ENCODE data around the gene SCAP.

SCAP gene

GRCh38 chr3:47429476-47430270 is 46.1 kb downstream of the SCAP start:
- DNase-seq, result no peak

GRCh38 chr3:47428662-47429061 is 47.1 kb downstream of the SCAP start:
- DNase-seq, result no peak

DNA sequence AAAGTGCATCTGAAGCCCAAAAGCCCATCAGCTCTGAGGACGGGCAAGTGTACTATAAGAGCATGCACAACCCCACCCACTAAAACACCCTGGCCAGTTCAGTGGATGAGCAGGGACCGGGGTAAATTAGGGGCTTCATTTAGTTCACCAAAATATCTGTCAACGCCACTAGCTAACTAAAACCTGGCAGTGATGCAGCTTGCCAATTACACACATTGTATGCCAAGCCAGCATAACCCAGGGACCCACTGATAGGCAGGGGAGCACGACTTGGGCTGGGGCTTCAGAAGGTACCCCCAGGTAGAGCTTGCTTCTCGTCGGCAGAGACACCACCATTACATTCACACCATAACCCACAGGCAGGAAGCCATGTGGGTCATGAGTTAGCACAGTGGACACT is 47.9 kb downstream of the SCAP start:
- DNase-seq, result no peak

DNA sequence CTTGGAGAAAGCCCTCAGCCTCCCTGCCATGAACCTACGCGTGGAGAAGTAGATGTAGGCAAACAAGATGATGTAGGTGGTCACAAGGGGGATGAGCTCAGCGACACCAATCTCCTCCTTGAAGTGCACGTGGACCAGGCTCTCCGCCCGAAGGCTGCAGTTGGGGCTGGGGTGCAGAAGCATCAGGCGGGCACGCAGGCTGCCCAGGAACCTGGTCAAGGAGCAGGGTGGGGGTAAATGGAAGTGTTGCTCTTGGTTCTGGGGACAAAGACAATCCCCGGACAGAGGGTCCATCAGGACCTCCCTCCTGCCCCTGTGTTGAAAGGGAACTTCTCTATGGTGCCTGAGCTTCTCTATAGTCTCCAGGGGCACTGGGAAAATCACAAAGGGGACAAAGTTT is 49.8 kb downstream of the SCAP start:
- no peak for DNase-seq

DNA sequence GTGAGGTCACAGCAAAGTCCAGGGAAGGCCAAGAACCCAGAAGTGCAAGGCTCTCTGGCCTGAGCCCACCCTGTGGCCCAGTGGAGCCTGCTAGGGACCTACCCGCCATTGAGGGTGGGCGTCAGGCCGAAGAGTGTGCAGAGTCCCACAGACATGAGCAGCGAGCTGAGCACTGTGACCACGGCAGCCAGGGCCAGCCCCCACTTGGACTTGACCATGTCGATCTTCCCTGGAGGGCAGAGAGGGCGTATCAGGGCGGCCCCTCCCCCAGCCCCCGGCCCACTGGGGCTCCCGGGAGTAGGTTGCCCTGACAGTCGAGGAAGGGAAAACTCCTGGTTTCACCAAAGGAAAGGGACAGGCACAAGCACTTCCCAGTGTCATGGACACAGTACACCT is 50.4 kb downstream of the SCAP start:
- no peak for DNase-seq

- DNase-seq, result no peak
These were observed 51.0 kb downstream of the SCAP start for GRCh38 chr3:47424434-47425382.

DNA sequence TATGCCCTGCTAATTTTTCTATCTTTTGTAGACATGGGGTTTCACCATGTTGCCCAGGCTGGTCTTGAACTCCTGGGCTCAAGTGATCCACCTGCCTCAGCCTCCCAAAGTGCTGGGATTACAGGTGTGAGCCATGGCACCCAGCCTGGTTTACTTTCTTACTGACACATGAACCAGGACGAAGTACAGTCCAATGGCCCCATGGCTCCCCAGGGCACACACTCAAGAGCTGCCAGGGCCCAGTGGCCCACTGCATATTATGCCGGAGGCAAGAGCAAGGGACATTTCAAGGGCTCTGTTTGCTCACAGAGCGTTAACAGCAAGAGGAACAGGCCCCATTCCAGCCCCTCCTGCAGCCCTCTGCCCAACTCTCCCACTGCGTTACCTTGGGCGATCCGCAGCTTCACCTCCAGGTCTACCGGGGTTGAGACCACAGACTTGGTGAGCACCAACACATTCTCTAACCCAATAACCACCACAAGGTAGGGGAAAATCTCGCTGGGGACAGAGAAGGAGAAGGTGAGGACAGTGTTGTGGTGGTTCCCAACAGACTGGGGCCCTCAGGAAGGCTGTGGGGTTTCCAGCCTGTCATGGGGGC is 52.1 kb downstream of the SCAP start:
- no peak for DNase-seq

DNA sequence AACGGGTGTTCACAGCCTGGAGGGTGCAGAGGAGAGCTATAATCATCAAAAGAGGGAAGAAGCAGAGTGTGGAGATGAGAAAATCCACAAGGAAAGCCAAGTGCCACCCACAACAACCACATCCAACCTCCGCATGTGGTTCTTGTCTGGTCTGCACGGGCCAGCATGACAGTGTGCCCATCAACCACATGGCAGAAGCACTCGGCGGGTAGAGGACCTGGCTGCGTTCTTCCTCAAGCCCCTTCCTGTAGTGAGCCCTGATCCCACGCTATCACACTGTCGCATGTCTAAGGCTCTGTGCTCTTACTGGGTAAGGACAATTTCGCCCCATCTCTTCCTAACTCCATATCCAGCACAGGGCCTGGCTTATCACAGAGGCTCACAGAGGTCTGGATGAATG is 53.0 kb downstream of the SCAP start:
- no peak for DNase-seq

GRCh38 chr3:47421741-47422649 is 53.7 kb downstream of the SCAP start:
- peak; percentile 90 for DNase-seq

- peak; percentile 68 for DNase-seq
These were observed 54.9 kb downstream of the SCAP start for GRCh38 chr3:47420511-47421484.

DNA sequence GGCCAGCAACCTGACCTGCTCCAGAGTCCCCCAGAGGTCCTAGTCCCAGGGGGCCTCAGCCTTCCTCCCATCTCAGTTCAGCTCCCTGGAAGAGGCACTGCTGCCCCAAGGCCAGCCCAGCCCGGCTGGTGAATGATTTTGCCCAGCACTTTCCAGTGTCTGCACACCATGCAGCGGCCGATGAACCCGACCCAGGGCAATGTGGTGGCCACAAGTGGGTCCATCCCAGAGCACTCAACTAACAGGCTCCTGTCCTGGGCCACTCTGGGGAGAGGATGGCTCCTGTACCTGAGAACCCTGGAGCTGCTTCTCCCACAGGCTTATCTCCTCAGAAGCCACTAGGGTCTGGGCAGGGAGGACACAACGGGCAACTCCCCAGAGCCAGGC is 55.7 kb downstream of the SCAP start:
- no peak for DNase-seq

DNA sequence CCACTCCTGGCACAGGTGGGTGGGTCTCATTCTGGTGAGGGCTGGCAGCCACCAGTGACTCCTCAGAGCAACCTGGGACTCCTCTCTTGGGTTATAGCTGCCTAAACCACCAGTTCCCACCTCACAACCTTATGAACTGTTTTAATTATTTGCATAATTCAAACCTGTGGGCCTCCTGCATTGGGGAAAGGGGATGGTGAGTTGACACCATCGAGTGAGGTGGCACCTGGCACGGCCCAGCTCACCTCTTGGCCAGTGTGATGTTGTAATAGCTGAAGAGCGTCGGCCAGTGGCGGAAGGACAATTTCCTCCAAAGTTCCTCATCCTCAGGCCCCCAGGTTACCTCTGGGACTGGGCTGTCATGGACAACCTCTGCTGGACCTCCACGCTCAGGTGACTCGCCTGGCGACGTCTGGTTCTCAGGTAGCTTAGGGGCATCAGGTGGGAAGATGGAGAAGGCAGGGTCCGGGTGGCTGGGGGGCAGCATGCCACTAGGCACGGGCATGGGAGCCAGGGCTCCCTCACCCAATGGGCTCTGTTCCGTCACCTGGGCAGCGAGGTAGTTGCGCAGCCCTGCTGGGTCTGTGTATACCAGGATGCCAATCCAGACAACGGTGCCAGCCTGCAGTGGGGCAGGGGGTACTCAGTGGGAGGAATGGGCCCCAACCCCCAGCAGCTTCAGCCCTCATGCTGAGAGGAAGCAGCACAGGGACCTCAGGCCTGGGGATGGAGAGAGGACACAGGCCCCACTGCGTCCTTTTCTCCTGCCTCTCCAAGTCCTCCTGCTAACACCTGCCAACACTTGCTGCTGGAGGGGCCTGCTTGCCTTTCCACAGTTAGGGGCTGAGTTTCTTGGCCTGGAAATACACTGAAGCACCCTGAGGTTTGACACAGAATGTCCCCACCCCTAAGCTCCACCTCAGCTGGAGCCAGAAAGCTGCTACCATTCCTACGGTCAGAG is 56.4 kb downstream of the SCAP start:
- no peak for DNase-seq

DNA sequence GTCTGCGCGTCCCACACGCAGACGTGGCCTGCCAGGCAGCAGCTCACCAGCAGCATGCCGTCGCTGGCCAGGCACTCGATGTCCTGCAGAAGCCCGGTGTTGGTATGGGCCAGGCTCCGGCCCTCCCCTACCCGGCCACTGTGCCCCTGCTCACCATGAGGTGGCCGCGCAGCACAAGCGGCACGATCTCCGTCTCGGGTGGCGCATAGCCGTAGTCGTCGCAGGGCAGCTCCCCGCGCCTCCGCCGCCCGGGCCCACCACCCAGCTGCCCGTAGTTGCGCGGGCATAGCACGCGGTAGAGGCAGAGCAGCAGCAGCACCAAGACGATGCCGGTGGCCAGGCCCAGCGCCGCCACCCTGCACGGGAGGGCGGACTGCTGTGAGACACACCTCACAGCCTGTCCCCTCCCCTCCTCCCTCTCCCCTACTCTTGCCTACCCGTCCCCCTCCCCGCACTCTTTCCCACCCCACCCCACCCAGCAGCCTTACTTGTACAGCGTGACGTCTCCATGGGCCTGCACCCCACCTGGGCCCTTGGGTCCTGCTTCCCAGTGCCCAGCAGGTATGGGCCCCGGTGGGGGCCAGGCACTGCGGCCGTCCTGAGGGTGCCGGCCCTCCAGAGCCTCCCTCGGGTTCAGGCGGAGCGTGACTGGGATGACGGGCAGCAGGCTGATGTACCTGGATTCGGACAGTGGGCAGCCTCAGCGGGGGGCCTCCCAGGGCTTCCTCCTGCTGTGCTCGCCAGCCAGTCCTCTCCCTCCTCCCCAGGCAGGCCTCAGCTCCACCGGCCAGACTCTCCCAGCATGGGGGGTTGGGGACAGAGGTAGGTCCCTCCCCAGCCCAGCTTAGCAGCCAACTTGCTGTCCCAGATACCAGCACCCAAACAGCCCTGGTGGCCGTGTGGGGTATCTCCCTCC is 57.3 kb downstream of the SCAP start:
- DNase-seq, result no peak

DNA sequence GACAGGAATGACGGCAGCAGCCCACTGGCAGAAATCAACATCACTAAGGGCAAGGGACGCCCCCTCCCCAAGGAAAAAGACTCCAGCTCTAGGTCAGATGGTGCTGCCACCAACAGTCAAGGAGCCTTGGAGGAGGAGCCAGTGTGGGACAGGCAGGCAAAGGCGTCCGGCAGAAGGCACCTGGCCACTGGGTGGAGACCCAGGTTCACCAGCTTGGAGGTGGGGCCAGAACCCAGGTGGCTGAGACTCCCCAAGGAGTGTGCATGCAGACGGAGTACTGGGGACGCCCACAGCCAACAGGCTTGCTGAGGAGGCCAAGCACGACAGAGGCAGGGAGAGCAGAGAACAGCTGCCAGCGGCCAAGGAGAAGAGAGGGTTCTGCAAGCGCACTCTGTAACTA is 59.7 kb downstream of the SCAP start:
- no peak for DNase-seq

- no peak for DNase-seq
These were observed 60.8 kb downstream of the SCAP start for GRCh38 chr3:47414666-47415587.

DNA sequence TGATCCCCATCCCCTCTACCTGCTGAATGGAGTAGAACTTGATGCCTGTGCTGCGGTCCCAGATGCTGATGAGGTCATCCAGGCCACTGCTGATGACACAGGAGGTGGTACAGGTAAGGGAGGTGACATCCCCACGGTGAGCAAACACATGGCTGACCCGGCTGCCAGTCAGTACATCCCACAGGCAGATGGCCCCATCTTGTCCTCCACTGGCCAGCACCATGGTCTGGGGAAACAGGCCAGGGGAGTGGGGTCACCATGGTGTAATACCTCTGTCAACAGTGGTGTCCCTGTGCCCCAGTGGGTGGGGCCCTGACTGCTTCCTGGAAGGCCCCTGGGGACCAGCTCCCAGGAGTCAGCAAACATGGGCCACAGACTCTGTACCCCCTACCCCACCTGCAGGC is 61.6 kb downstream of the SCAP start:
- DNase-seq, result no peak

- no peak for DNase-seq
These were observed 62.0 kb downstream of the SCAP start for GRCh38 chr3:47413751-47414150.

Measured in NCI-H2029 treated with DMSO at 0.1 percent for 48 hours (cell line).